ENCODE data around the gene ZBTB17.

GRCh38 chr1:16012590-16013219 lies 36.8 kb upstream of the ZBTB17 start:
- TF ChIP-seq, protein P1, sequence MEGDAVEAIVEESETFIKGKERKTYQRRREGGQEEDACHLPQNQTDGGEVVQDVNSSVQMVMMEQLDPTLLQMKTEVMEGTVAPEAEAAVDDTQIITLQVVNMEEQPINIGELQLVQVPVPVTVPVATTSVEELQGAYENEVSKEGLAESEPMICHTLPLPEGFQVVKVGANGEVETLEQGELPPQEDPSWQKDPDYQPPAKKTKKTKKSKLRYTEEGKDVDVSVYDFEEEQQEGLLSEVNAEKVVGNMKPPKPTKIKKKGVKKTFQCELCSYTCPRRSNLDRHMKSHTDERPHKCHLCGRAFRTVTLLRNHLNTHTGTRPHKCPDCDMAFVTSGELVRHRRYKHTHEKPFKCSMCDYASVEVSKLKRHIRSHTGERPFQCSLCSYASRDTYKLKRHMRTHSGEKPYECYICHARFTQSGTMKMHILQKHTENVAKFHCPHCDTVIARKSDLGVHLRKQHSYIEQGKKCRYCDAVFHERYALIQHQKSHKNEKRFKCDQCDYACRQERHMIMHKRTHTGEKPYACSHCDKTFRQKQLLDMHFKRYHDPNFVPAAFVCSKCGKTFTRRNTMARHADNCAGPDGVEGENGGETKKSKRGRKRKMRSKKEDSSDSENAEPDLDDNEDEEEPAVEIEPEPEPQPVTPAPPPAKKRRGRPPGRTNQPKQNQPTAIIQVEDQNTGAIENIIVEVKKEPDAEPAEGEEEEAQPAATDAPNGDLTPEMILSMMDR (conservative IDR thresholded peaks at IDR 0.05; ENCODE audit: low read depth in 2 of 2): peak in 1 of 2 experiments; percentile 61; a peak in 2 of 4 replicates
- TF ChIP-seq REST (IDR thresholded peaks at IDR 0.05; ENCODE audit: unreplicated experiment) (no peak), EZH2 (IDR thresholded peaks at IDR 0.05; ENCODE audit: low read depth, unreplicated experiment) (no peak)

Data from GM23338 (cell line).